Hepatocyte (in vitro differentiated cells): ENCODE measurements around the gene ANKRD44. TPM values are rescaled to one million over a fixed set of nuclear protein-coding genes. Genes with fewer than 3 reads are reported as not detected.

Experiments
- DNase-seq: peaks from one replicate; pipeline ENCODE4 v3.0.0-alpha.2; 2016; ENCODE audit warnings: low spot score
- H2AFZ ChIP-seq: fragments of 200-600 bp; sonication (generic); 2 replicates; pipeline ENCODE4 v1.6.0; 2016; ENCODE audit warnings: antibody characterized with exemption, mild to moderate bottlenecking
- H3K27ac ChIP-seq: fragments of 200-600 bp; sonication (generic); 2 replicates; pipeline ENCODE4 v1.5.1; 2016; ENCODE audit warnings: mild to moderate bottlenecking
- H3K27me3 ChIP-seq: fragments of 200-600 bp; sonication (generic); 2 replicates; pipeline ENCODE4 v1.6.1; 2016
- H3K36me3 ChIP-seq: fragments of 200-600 bp; sonication (generic); replicated peaks from 2 replicates; pipeline ENCODE4 v1.5.1; 2016; ENCODE audit warnings: low read depth; ENCODE audit not compliant: insufficient read depth
- H3K4me1 ChIP-seq: fragments of 200-600 bp; sonication (generic); 2 replicates; pipeline ENCODE4 v1.5.1; 2016; ENCODE audit warnings: mild to moderate bottlenecking, moderate library complexity; ENCODE audit not compliant: insufficient read depth
- H3K4me2 ChIP-seq: fragments of 200-600 bp; sonication (generic); 2 replicates; pipeline ENCODE4 v1.6.0; 2016
- H3K4me3 ChIP-seq: fragments of 200-600 bp; sonication (generic); 2 replicates; pipeline ENCODE4 v1.5.1; 2016; ENCODE audit warnings: mild to moderate bottlenecking
- H3K79me2 ChIP-seq: fragments of 200-600 bp; sonication (generic); 2 replicates; pipeline ENCODE4 v1.6.0; 2017; ENCODE audit warnings: mild to moderate bottlenecking
- H3K9me2 ChIP-seq: fragments of 200-600 bp; sonication (generic); replicated peaks from 2 replicates; pipeline ENCODE4 v1.6.0; 2017; ENCODE audit warnings: mild to moderate bottlenecking; ENCODE audit not compliant: insufficient read depth
- H3K9me3 ChIP-seq: fragments of 200-600 bp; sonication (generic); 2 replicates; pipeline ENCODE4 v1.5.1; 2016; ENCODE audit warnings: low read depth, mild to moderate bottlenecking
- H4K20me1 ChIP-seq: fragments of 200-600 bp; sonication (generic); 2 replicates; pipeline ENCODE4 v1.6.0; 2016; ENCODE audit warnings: mild to moderate bottlenecking; ENCODE audit not compliant: insufficient read depth, poor library complexity, severe bottlenecking
- CTCF ChIP-seq: fragments of 200-600 bp; sonication (generic); IDR thresholded peaks from 2 replicates; pipeline ENCODE4 v1.5.1; 2016; ENCODE audit warnings: antibody characterized with exemption, mild to moderate bottlenecking; ENCODE audit not compliant: poor library complexity
- EZH2 ChIP-seq: fragments of 200-600 bp; sonication (generic); IDR thresholded peaks from 2 replicates; pipeline ENCODE4 v1.6.1; 2016; ENCODE audit warnings: antibody characterized with exemption, mild to moderate bottlenecking, borderline replicate concordance
- EZH2phosphoT487 ChIP-seq: fragments of 200-600 bp; sonication (generic); IDR thresholded peaks from one replicate; pipeline ENCODE4 v1.6.1; 2018; ENCODE audit warnings: antibody characterized with exemption, mild to moderate bottlenecking, low read depth, moderate library complexity; ENCODE audit not compliant: unreplicated experiment, severe bottlenecking
- WGBS: methylation state at CpG from one replicate; pipeline ENCODE4 v1.1.6; 2016; ENCODE audit warnings: low lambda C conversion rate; ENCODE audit errors: missing lambda C conversion rate; 5-methylcytosine and 5-hydroxymethylcytosine counted together
- polyA plus RNA-seq: library from polyadenylated mRNA; unstranded; fragments of >200 nt; fragmentation: Nextera tagmentation; extraction: Ambion mirVana; gene quantifications from 2 replicates; pipeline ENCODE4 v1.2.1, GENCODE V29; 2016
- total RNA-seq: library from RNA; depleted of rRNA; stranded (reverse); fragments of >200 nt; gene quantifications from 2 replicates; pipeline ENCODE4 v1.2.3, GENCODE V29; 2014

Gene ANKRD44
- total and polyA plus RNA-seq, 2 experiments from 2014 or later: 5.9 to 9.1 TPM

- no peaks in the 10 kb centered on the region for H3K36me3 ChIP-seq
- WGBS: 56% methylated on average over 4 of the region's 4 CpGs
- no peak overlapping the region for H3K4me3 ChIP-seq
- no peak overlapping the region for H3K27ac ChIP-seq
- peaks cover 7% of the 10 kb centered on the region for H3K4me1 ChIP-seq
- H2AFZ ChIP-seq: no peak overlapping the region
- H3K4me2 ChIP-seq: no peak overlapping the region
- no peaks in the 10 kb centered on the region for H4K20me1 ChIP-seq
- no peaks in the 10 kb centered on the region for H3K9me2 ChIP-seq
- TF ChIP-seq CTCF (peak; percentile 80), EZH2phosphoT487 (no peak)
- peak; percentile 70 for DNase-seq
- H3K79me2 ChIP-seq: no peaks in the 10 kb centered on the region
- H3K27me3 ChIP-seq: no peaks in the 10 kb centered on the region
- no peaks in the 10 kb centered on the region for H3K9me3 ChIP-seq
Observed at GRCh38 chr2:197191177-197191939, 119.2 kb downstream of the ANKRD44 start.

- Histone ChIP-seq H3K9me3 (no peaks in the 10 kb centered on the region), H3K36me3 (no peaks in the 10 kb centered on the region), H2AFZ (no peak overlapping the region), H3K4me1 (no peaks in the 10 kb centered on the region), H3K27me3 (no peaks in the 10 kb centered on the region), H3K9me2 (no peaks in the 10 kb centered on the region), H3K79me2 (no peaks in the 10 kb centered on the region), H3K27ac (no peak overlapping the region), H3K4me2 (no peak overlapping the region), H3K4me3 (no peak overlapping the region), H4K20me1 (no peaks in the 10 kb centered on the region)
- DNase-seq: no peak
- TF ChIP-seq EZH2: no peak
- TF ChIP-seq EZH2phosphoT487: no peak
- TF ChIP-seq CTCF: no peak
- 83% methylated on average over 3 of the region's 3 CpGs for WGBS
Observed at GRCh38 chr2:197190100-197190432, 120.5 kb downstream of the ANKRD44 start.

- no peak overlapping the region for H3K4me2 ChIP-seq
- H3K4me1 ChIP-seq: no peaks in the 10 kb centered on the region
- no peaks in the 10 kb centered on the region for H3K9me2 ChIP-seq
- H3K79me2 ChIP-seq: no peaks in the 10 kb centered on the region
- no peak overlapping the region for H3K27ac ChIP-seq
- no peak overlapping the region for H3K4me3 ChIP-seq
- no peaks in the 10 kb centered on the region for H3K9me3 ChIP-seq
- H3K27me3 ChIP-seq: no peaks in the 10 kb centered on the region
- no peaks in the 10 kb centered on the region for H4K20me1 ChIP-seq
- TF ChIP-seq EZH2phosphoT487 (no peak), CTCF (no peak), EZH2 (no peak)
- no peak overlapping the region for H2AFZ ChIP-seq
- no peaks in the 10 kb centered on the region for H3K36me3 ChIP-seq
- no peak for DNase-seq
- 71% methylated on average over 10 of the region's 10 CpGs for WGBS
Observed at GRCh38 chr2:197189426-197190099, 121.0 kb downstream of the ANKRD44 start.
